ENCODE measurements around the gene TGM6.

GRCh38 chr20:2382833-2383232 lies 2.1 kb downstream of the TGM6 start:
- TF ChIP-seq TSHZ2 (CRISPR knock-in tag; IDR thresholded peaks at IDR 0.05) (no peak), TCF4 (CRISPR knock-in tag; IDR thresholded peaks at IDR 0.05; ENCODE audit: borderline replicate concordance) (no peak), ZC3H10 (CRISPR knock-in tag; IDR thresholded peaks at IDR 0.05) (no peak), CREB5 (CRISPR knock-in tag; IDR thresholded peaks at IDR 0.05; ENCODE audit: low read depth) (no peak), SNAI2 (CRISPR knock-in tag; IDR thresholded peaks at IDR 0.05) (no peak), ZNF70 (CRISPR knock-in tag; IDR thresholded peaks at IDR 0.05) (no peak)

Measured in SK-N-SH treated with all-trans-retinoic acid at 6 μM for 48 hours (cell line).